HCT116 (cell line): ENCODE measurements around the gene SYNJ1.

Experiments
- CTCF ChIP-seq, 3 experiments: fragments of 200-600 bp in 1 of 3; sonication (generic) in 1 of 3; IDR thresholded peaks in 2 of 3; conservative IDR thresholded peaks in 1 of 3; 2 replicates each; pipeline ENCODE4 v1.5.1; 2012 to 2017; ENCODE audit warnings: low read depth in 2 of 3, low read length in 2 of 3, antibody characterized with exemption in 1 of 3, borderline replicate concordance in 1 of 3, control low read depth in 1 of 3, mild to moderate bottlenecking in 1 of 3, mixed read lengths in 1 of 3, mixed run types in 1 of 3, moderate library complexity in 1 of 3; ENCODE audit not compliant: insufficient read depth in 1 of 3
- EZH2phosphoT487 ChIP-seq: fragments of 200-600 bp; IDR thresholded peaks from 2 replicates; pipeline ENCODE4 v1.6.1; 2018; ENCODE audit warnings: antibody characterized with exemption, borderline replicate concordance
- REST ChIP-seq: IDR thresholded peaks from 2 replicates; pipeline ENCODE4 v1.6.1; 2012; ENCODE audit warnings: low read depth

GRCh38 chr21:32705901-32706300 is 21.9 kb downstream of the SYNJ1 start:
- TF ChIP-seq CTCF (IDR thresholded peaks at IDR 0.05 in 2 of 3, conservative IDR thresholded peaks at IDR 0.05 in 1 of 3; ENCODE audit: borderline replicate concordance in 1 of 3, insufficient read depth in 1 of 3, low read depth in 2 of 3, low read length in 2 of 3) (no peak), EZH2phosphoT487 (no peak), REST (no peak)
